Measurements from ENCODE around the gene ZNF597.

GRCh38 chr16:3431779-3432219 is 11.5 kb downstream of the ZNF597 start:
- TF ChIP-seq CTCF (IDR thresholded peaks at IDR 0.05; ENCODE audit: low read depth, low read length, poor library complexity, severe bottlenecking) (no peak), EZH2phosphoT487 (IDR thresholded peaks at IDR 0.05; ENCODE audit: borderline replicate concordance, low read length) (no peak)
